B cell (primary cell): ENCODE measurements around the gene CCNF.

ENCODE experiments used
- CTCF ChIP-seq: fragments of 200-600 bp; IDR thresholded peaks from one replicate; pipeline ENCODE4 v1.8.0; 2022; ENCODE audit warnings: antibody characterized with exemption, mild to moderate bottlenecking
- EZH2 ChIP-seq: IDR thresholded peaks from 2 replicates; pipeline ENCODE4 v1.6.1; 2012; ENCODE audit warnings: borderline replicate concordance, low read depth, mild to moderate bottlenecking, moderate library complexity, low read length; ENCODE audit not compliant: insufficient read depth, poor library complexity, severe bottlenecking

GRCh38 chr16:2422123-2422867 lies 7.0 kb upstream of the CCNF start:
- TF ChIP-seq CTCF (no peak), EZH2 (no peak)
